ENCODE data around the gene CMC4. TPM values are rescaled to one million over a fixed set of nuclear protein-coding genes. Genes with fewer than 3 reads are reported as not detected.
A peak's percentile ranks its signal among the peaks of the same experiment; 100 is the strongest.

The CMC4 gene
- total RNA-seq, 4 donors from 2014 or later, result 5.1 to 18.3 (median 13.3) TPM

GRCh38 chrX:155065035-155065734 lies 5.8 kb downstream of the CMC4 start:
- DNase-seq, result no peak
- peaks cover 0 to 32% (median 3%) of the 10 kb centered on the region in 3 donors for H3K4me1 ChIP-seq
- H3K4me3 ChIP-seq, result no peak overlapping the region
- no peaks in the 10 kb centered on the region for H3K9me3 ChIP-seq
- H3K27me3 ChIP-seq, result no peaks in the 10 kb centered on the region
- no peak for TF ChIP-seq POLR2A (IDR thresholded peaks at IDR 0.05)
- TF ChIP-seq, protein P1, sequence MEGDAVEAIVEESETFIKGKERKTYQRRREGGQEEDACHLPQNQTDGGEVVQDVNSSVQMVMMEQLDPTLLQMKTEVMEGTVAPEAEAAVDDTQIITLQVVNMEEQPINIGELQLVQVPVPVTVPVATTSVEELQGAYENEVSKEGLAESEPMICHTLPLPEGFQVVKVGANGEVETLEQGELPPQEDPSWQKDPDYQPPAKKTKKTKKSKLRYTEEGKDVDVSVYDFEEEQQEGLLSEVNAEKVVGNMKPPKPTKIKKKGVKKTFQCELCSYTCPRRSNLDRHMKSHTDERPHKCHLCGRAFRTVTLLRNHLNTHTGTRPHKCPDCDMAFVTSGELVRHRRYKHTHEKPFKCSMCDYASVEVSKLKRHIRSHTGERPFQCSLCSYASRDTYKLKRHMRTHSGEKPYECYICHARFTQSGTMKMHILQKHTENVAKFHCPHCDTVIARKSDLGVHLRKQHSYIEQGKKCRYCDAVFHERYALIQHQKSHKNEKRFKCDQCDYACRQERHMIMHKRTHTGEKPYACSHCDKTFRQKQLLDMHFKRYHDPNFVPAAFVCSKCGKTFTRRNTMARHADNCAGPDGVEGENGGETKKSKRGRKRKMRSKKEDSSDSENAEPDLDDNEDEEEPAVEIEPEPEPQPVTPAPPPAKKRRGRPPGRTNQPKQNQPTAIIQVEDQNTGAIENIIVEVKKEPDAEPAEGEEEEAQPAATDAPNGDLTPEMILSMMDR (IDR thresholded peaks at IDR 0.05), result no peak
- peaks cover 0 to 18% (median 0%) of the 10 kb centered on the region in 3 donors for H3K36me3 ChIP-seq
- intact Hi-C loops (cut with DNase I), result no loop called here
- H3K27ac ChIP-seq, result no peak overlapping the region
- WGBS, 2 donors, result 58 to 65% methylated on average over 7 of the region's 8 CpGs

- H3K4me3 ChIP-seq, result no peak overlapping the region
- no peaks in the 10 kb centered on the region for H3K27me3 ChIP-seq
- intact Hi-C loops (cut with DNase I), result no loop called here
- no peak for TF ChIP-seq POLR2A (IDR thresholded peaks at IDR 0.05)
- TF ChIP-seq, protein P1 (IDR thresholded peaks at IDR 0.05), result no peak
- H3K9me3 ChIP-seq, result no peaks in the 10 kb centered on the region
- H3K36me3 ChIP-seq, result peaks cover 0 to 24% (median 0%) of the 10 kb centered on the region in 3 donors
- no peak for DNase-seq
- H3K4me1 ChIP-seq, result peaks cover 0 to 21% (median 0%) of the 10 kb centered on the region in 3 donors
- WGBS, 2 donors, result 68 to 77% methylated on average over 4 of the region's 4 CpGs
- no peak overlapping the region for H3K27ac ChIP-seq
These were observed 9.2 kb downstream of the CMC4 start for GRCh38 chrX:155061760-155062159.

GRCh38 chrX:155056877-155057792 lies 13.8 kb downstream of the CMC4 start:
- TF ChIP-seq POLR2A (IDR thresholded peaks at IDR 0.05), result no peak
- TF ChIP-seq, protein P1 (IDR thresholded peaks at IDR 0.05), result peak; percentile 60 to 72 (median 68)
- H3K27ac ChIP-seq, result peak overlapping the region in 3 of 4 donors; percentile 14 to 48 (median 22)
- intact Hi-C loops (cut with DNase I), result no loop called here

DNA sequence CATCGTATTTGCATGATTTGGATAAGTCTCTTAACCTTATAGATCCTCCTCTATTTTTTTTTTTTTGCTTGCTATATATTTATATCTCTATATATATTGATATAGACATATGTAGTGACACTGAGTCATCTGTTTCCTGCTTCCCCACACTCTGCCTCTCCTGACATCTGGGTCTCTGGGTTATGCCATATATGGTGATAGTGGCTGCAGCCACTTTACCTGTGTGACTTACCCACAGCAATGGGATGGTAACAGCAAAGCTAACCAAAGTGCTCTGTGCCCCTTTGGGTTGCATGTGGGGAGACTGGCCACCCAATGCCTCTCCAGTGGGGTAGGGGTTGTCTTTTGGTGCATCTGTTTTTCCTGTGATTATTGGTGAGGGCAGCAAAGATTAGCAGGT lies 14.5 kb downstream of the CMC4 start:
- TF ChIP-seq POLR2A (IDR thresholded peaks at IDR 0.05), result no peak
- TF ChIP-seq, protein P1 (IDR thresholded peaks at IDR 0.05), result no peak
- H3K27me3 ChIP-seq, result no peaks in the 10 kb centered on the region
- peak overlapping the region in 1 of 4 donors; percentile 48 for H3K27ac ChIP-seq
- H3K4me1 ChIP-seq, result peaks cover 0 to 13% (median 0%) of the 10 kb centered on the region in 3 donors
- WGBS, 2 donors, result 63 to 86% methylated on average over 1 of the region's 1 CpG
- DNase-seq, result no peak
- intact Hi-C loops (cut with DNase I), result no loop called here
- H3K4me3 ChIP-seq, result no peak overlapping the region
- peaks cover 0 to 54% (median 0%) of the 10 kb centered on the region in 3 donors for H3K36me3 ChIP-seq
- no peaks in the 10 kb centered on the region for H3K9me3 ChIP-seq

More at GRCh38 chrX:155056877-155057792, 13.8 kb downstream of the CMC4 start:
- DNase-seq, result no peak
- Histone ChIP-seq H3K4me3 (peak overlapping the region in 2 of 4 donors; percentile 9 to 46), H3K4me1 (peaks cover 0 to 13% (median 0%) of the 10 kb centered on the region in 3 donors), H3K27me3 (no peaks in the 10 kb centered on the region), H3K9me3 (no peaks in the 10 kb centered on the region), H3K36me3 (peaks cover 0 to 54% (median 0%) of the 10 kb centered on the region in 3 donors)
- 28 to 80% methylated on average over 2 to 23 of the region's 25 CpGs for WGBS, 2 donors
